GM12878 (cell line): Measurements from ENCODE around the gene HABP2. TPM values are rescaled to one million over a fixed set of nuclear protein-coding genes. Genes with fewer than 3 reads are reported as not detected.

Source experiments
- ATAC-seq: fragments of 200-7000 bp; cut with Tn5 transposase; 3 replicates; pipeline ENCODE4 v1.9.1; 2020; ENCODE audit warnings: mild to moderate bottlenecking, moderate library complexity
- BruUV-seq: library from RNA; stranded (reverse); fragments of 400-500 nt; replicated peaks from 2 replicates; lab custom pipeline; 2021; lab: Mats Ljungman, UMichigan
- CTCF ChIA-PET: fragments of 300-600 bp; sonication (Branson Sonifier 250); formaldehyde crosslinking; extraction: SDS; loops from one replicate; lab custom pipeline; 2021; ENCODE audit warnings: inconsistent platforms; lab: Yijun Ruan, JAX
- POLR2A ChIA-PET: fragments of 350-600 bp; formaldehyde crosslinking; extraction: SDS; loops from one replicate; lab custom pipeline; 2021; ENCODE audit warnings: inconsistent platforms; lab: Charles Lee
- RAD21 ChIA-PET: fragments of 300-600 bp; sonication (Branson Sonifier 250); formaldehyde crosslinking; loops from one replicate; lab custom pipeline; 2023; ENCODE audit warnings: antibody characterized with exemption; ENCODE audit not compliant: unreplicated experiment; lab: Charles Lee
- SMC1A ChIA-PET: fragments of 300-600 bp; sonication (Branson Sonifier 250); formaldehyde crosslinking; loops from one replicate; lab custom pipeline; 2023; ENCODE audit not compliant: unreplicated experiment, uncharacterized antibody; lab: Charles Lee
- DNase-seq: peaks from one replicate; pipeline ENCODE4 v3.0.0-alpha.2; 2011; ENCODE audit warnings: low read depth, low spot score
- FAIRE-seq: peaks from 3 replicates; lab custom pipeline; 2011; peaks lifted over from hg19 to GRCh38; lab: Jason Lieb, UNC
- H2AFZ ChIP-seq: 2 replicates; pipeline ENCODE4 v1.6.0; 2011; ENCODE audit warnings: low read depth, low read length, control low read depth; ENCODE audit not compliant: control insufficient read depth
- H3K27ac ChIP-seq: 2 replicates; pipeline ENCODE4 v1.5.1; 2011; ENCODE audit warnings: control low read depth; ENCODE audit not compliant: control insufficient read depth, insufficient read depth
- H3K27me3 ChIP-seq, 2 experiments: replicated peaks in 1 of 2; 2 replicates each; pipeline versions ENCODE4 v1.6.0 to v1.6.1; 2011; ENCODE audit warnings: low read length in 1 of 2; ENCODE audit not compliant: control insufficient read depth in 2 of 2, insufficient read depth in 2 of 2
- H3K36me3 ChIP-seq, 2 experiments: 2 replicates each; pipeline ENCODE4 v1.5.1; 2011; ENCODE audit warnings: low read length in 1 of 2; ENCODE audit not compliant: control insufficient read depth in 2 of 2, insufficient read depth in 2 of 2
- H3K4me1 ChIP-seq: 2 replicates; pipeline ENCODE4 v1.6.1; 2011; ENCODE audit warnings: mild to moderate bottlenecking, low read length, moderate library complexity, mixed read lengths; ENCODE audit not compliant: control insufficient read depth, insufficient read depth
- H3K4me2 ChIP-seq: 2 replicates; pipeline ENCODE4 v1.6.0; 2011; ENCODE audit warnings: control low read depth; ENCODE audit not compliant: control insufficient read depth, insufficient read depth
- H3K4me3 ChIP-seq: fragments of 200-600 bp; sonication (generic); 2 replicates; pipeline ENCODE4 v1.5.1; 2016
- H3K79me2 ChIP-seq: 2 replicates; pipeline ENCODE4 v1.6.0; 2011; ENCODE audit warnings: low read length; ENCODE audit not compliant: control insufficient read depth, insufficient read depth
- H3K9ac ChIP-seq: 2 replicates; pipeline ENCODE4 v1.8.0; 2011; ENCODE audit warnings: low read length, control low read depth, mixed read lengths; ENCODE audit not compliant: control insufficient read depth, insufficient read depth
- H3K9me3 ChIP-seq: replicated peaks from 3 replicates; pipeline ENCODE4 v1.5.1; 2011; ENCODE audit warnings: mild to moderate bottlenecking, low read length; ENCODE audit not compliant: control insufficient read depth, insufficient read depth
- H4K20me1 ChIP-seq: 2 replicates; pipeline ENCODE4 v1.6.0; 2011; ENCODE audit not compliant: control insufficient read depth, insufficient read depth
- ASH2L ChIP-seq: fragments of 300-600, 200-600 bp; sonication (generic); IDR thresholded peaks from 2 replicates; pipeline ENCODE4 v1.6.1; 2017; ENCODE audit warnings: low read depth, mild to moderate bottlenecking, borderline replicate concordance
- BRCA1 ChIP-seq: IDR thresholded peaks from 2 replicates; pipeline ENCODE4 v1.6.1; 2011; ENCODE audit warnings: low read depth, low read length, improper control_type of control experiment
- CBX3 ChIP-seq: fragments of 200-600 bp; sonication (generic); IDR thresholded peaks from 2 replicates; pipeline ENCODE4 v1.6.1; 2016; ENCODE audit warnings: low read depth, borderline replicate concordance
- CTCF ChIP-seq, 3 experiments: IDR thresholded peaks in 2 of 3; conservative IDR thresholded peaks in 1 of 3; 2 replicates each; pipeline ENCODE4 v1.5.1; 2011; ENCODE audit warnings: low read depth in 3 of 3, low read length in 3 of 3, mild to moderate bottlenecking in 3 of 3, control low read depth in 2 of 3, moderate library complexity in 2 of 3, inconsistent platforms in 1 of 3, mixed read lengths in 1 of 3; ENCODE audit not compliant: control insufficient read depth in 2 of 3, insufficient read depth in 1 of 3; ENCODE audit errors: extremely low read depth in 1 of 3
- MAX ChIP-seq: IDR thresholded peaks from 2 replicates; pipeline ENCODE4 v1.6.1; 2012; ENCODE audit warnings: low read depth, low read length, improper control_type of control experiment
- RAD51 ChIP-seq: fragments of 450-650 bp; IDR thresholded peaks from 2 replicates; pipeline ENCODE4 v1.6.1; 2016; ENCODE audit warnings: moderate library complexity, mild to moderate bottlenecking, inconsistent platforms
- RUNX3 ChIP-seq: IDR thresholded peaks from 2 replicates; pipeline ENCODE4 v1.6.1; 2012; ENCODE audit warnings: low read length, inconsistent platforms
- SPI1 ChIP-seq: IDR thresholded peaks from 2 replicates; pipeline ENCODE4 v1.6.1; 2011; ENCODE audit warnings: low read depth, mild to moderate bottlenecking, low read length, moderate library complexity, borderline replicate concordance; ENCODE audit not compliant: insufficient read depth
- TCF7 ChIP-seq: IDR thresholded peaks from 2 replicates; pipeline ENCODE4 v1.6.1; 2014; ENCODE audit warnings: antibody characterized with exemption, borderline replicate concordance
- WGBS: methylation state at CpG from one replicate; pipeline ENCODE4 v1.1.6; 2016; ENCODE audit warnings: low lambda C conversion rate; ENCODE audit not compliant: insufficient replicate concordance, insufficient coverage; ENCODE audit errors: missing lambda C conversion rate; 5-methylcytosine and 5-hydroxymethylcytosine counted together
- in situ Hi-C: fragments of 300-500 bp; cut with MboI; formaldehyde crosslinking; loops from 9 replicates; pipeline ENCODE4 v1.14.3; 2018; ENCODE audit warnings: mixed read lengths
- intact Hi-C: fragments of 100-400 bp; cut with micrococcal nuclease; formaldehyde crosslinking; loops from one replicate; pipeline ENCODE4 v1.14.2; 2022; ENCODE audit not compliant: unreplicated experiment
- polyA plus RNA-seq, 11 experiments: library from polyadenylated mRNA; depleted of rRNA in 4 of 11; unstranded in 6 of 11; stranded (reverse) in 5 of 11; fragments of >200 nt; fragmentation: Nextera tagmentation in 4 of 11; fragmentation: Illumina TruSeq in 1 of 11; extraction: Ambion mirVana in 4 of 11; extraction: Trizol in 1 of 11; gene quantifications; 1 replicate in 1 of 11; 2 replicates in 10 of 11; pipeline versions ENCODE4 v1.2.1 to v1.2.3, GENCODE V29; 2011 to 2016; ENCODE audit warnings: inconsistent platforms in 2 of 11, missing spikeins in 2 of 11, low read depth in 1 of 11
- total RNA-seq, 4 experiments: library from RNA; depleted of rRNA in 3 of 4; stranded (reverse); fragments of >200 nt in 3 of 4; fragmentation: Illumina TruSeq in 1 of 4; extraction: Trizol in 1 of 4; gene quantifications; 2 replicates each; pipeline versions ENCODE4 v1.2.1 to v1.2.3, GENCODE V29; 2013 to 2021

HABP2 gene
- total and polyA plus RNA-seq, 10 of the 15 experiments (the other 5 are each of a cell fraction or from before 2014, with no cell fraction given), result 0.13 TPM; not detected in 9

- RAD21 ChIA-PET, result no interaction called here
- SMC1A ChIA-PET, result no interaction called here
- Histone ChIP-seq H3K4me3 (no peak overlapping the region), H2AFZ (no peak overlapping the region), H3K4me1 (no peaks in the 10 kb centered on the region), H3K9ac (no peak overlapping the region), H3K4me2 (no peak overlapping the region), H3K27ac (no peak overlapping the region), H3K27me3 (no peaks in the 10 kb centered on the region; a peak in 1 of 4 replicates), H4K20me1 (no peaks in the 10 kb centered on the region), H3K9me3 (no peaks in the 10 kb centered on the region), H3K79me2 (no peaks in the 10 kb centered on the region), H3K36me3 (no peaks in the 10 kb centered on the region)
- in situ Hi-C loops, result no loop called here
- CTCF ChIA-PET, result interaction anchor here (1.1 to 2.0 kb wide), 2 partner anchors 67 to 1044 kb away, joined by 3 to 9 read pairs; no protein-coding TSS in a partner anchor
- FAIRE-seq, result no peak
- POLR2A ChIA-PET, result no interaction called here
- intact Hi-C loops, result loop anchor here (10.0 kb wide), 3 partner anchors 795 to 1045 kb away; no protein-coding TSS in a partner anchor
- no peak for DNase-seq
- 43% methylated on average over 10 of the region's 10 CpGs for WGBS
- no TSS peak for BruUV-seq
- ATAC-seq, result peak; percentile 59
- TF ChIP-seq CTCF (IDR thresholded peaks at IDR 0.05 in 2 of 3, conservative IDR thresholded peaks at IDR 0.05 in 1 of 3; ENCODE audit: control insufficient read depth in 2 of 3, extremely low read depth in 1 of 3, insufficient read depth in 1 of 3, low read depth in 3 of 3, low read length in 3 of 3) (peak in 2 of 3 experiments; percentile 21 to 26; a peak in 2 of 6 replicates), MAX (no peak), SPI1 (0 out of 2 replicates have a peak, but pooled peaks have one; percentile 39)
- TF ChIP-seq, all 136 proteins: peak for 2
Observed at GRCh38 chr10:113519681-113520115, 33.2 kb upstream of the HABP2 start.

- no TSS peak for BruUV-seq
- no peak for TF ChIP-seq TCF7
- no peak for TF ChIP-seq BRCA1
- no peak for TF ChIP-seq RUNX3
- TF ChIP-seq RAD51, result no peak
- no peak for TF ChIP-seq CBX3
- TF ChIP-seq ASH2L, result no peak
- ATAC-seq (no peak), DNase-seq (no peak), FAIRE-seq (no peak)
- no peaks in the 10 kb centered on the region for H3K4me1 ChIP-seq
- POLR2A ChIA-PET, result no interaction called here
- no peaks in the 10 kb centered on the region for H4K20me1 ChIP-seq
- SMC1A ChIA-PET, result no interaction called here
- H3K27ac ChIP-seq, result no peak overlapping the region
- H3K4me2 ChIP-seq, result no peak overlapping the region
- H3K9me3 ChIP-seq, result no peaks in the 10 kb centered on the region
- no peaks in the 10 kb centered on the region; a peak in 1 of 4 replicates for H3K27me3 ChIP-seq
- no peak overlapping the region for H3K9ac ChIP-seq
- intact Hi-C loops, result loop anchor here (10.0 kb wide), 3 partner anchors 795 to 1045 kb away; no protein-coding TSS in a partner anchor
- CTCF ChIA-PET, result interaction anchor here (1.1 to 2.3 kb wide), 3 partner anchors 67 to 1048 kb away, joined by 3 to 9 read pairs (median 7); no protein-coding TSS in a partner anchor
- H2AFZ ChIP-seq, result no peak overlapping the region
- in situ Hi-C loops, result no loop called here
- no peak overlapping the region for H3K4me3 ChIP-seq
- H3K79me2 ChIP-seq, result no peaks in the 10 kb centered on the region
- 0% methylated on average over 2 of the region's 2 CpGs for WGBS
- no peaks in the 10 kb centered on the region for H3K36me3 ChIP-seq
- RAD21 ChIA-PET, result no interaction called here
Observed at GRCh38 chr10:113520261-113520660, 32.6 kb upstream of the HABP2 start.
